HCEC 1CT (cell line): Measurements from ENCODE around the gene P4HA3.
A peak's percentile ranks its signal among the peaks of the same experiment; 100 is the strongest.

Experiments
- DNase-seq: peaks from one replicate; pipeline ENCODE4 v3.0.0-alpha.2; 2017

Gene P4HA3

DNA sequence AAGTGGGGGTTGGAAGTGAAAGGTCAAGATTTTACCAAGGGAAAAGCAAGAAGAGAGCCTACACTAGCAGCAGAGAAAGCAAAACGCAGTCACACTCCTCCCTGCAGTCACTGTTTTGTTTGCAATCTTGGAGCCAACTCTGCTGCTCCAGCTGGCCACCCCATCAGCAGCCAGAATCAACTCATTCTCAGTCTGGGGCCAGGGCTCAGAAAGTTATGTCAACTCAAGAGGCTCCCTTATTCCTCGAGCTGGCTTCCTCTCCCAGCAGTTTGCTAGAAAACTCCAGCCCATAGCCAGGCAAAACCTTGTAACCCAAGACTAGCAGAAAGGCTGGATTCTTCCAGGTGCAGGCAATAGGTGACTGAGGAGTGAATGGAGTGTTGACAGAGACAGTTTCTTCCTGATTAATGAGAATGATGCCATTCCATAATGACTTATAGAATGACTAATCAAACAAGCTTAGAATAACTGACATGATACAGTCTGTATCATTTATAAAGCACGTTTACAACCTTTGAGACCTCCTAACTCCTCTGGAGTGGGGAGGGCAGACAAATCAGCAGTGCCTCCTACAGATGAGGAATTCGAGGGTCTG, 53.4 kb downstream of the P4HA3 start:
- DNase-seq = peak; percentile 23

- no peak for DNase-seq
These were observed 54.9 kb downstream of the P4HA3 start for GRCh38 chr11:74256378-74257133.

DNA sequence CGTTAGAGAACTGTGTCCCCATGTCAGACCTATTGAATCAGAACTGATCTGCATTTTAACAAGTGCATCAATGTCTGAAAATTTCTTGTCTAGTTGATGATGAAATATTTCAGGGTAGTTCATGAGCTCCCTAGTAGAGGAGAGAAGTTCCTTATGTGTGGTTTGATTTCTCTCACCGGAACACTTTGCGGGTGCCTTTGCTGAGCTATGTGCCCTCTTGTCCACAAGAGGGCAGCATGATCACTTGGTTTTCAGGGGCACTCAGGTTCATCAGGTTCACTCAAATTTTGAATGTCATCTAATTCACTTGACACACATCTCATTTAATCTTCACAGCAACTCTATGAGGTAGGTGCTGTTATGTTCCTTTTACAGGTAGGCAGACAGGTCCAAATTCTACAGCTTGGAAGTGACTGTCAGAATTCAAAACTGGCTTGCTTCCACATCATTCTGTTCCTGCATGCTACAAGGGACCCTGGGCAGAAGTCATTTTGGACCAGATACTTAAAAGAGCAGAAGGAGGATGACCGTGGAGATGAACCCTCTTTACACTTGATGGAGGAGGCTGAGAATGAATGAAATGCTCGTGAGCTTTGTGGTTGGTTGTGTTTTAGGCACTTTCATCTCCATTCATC, 55.6 kb downstream of the P4HA3 start:
- peak; percentile 53 for DNase-seq

GRCh38 chr11:74253361-74253760, 58.1 kb downstream of the P4HA3 start:
- DNase-seq = no peak

- no peak for DNase-seq
These were observed 61.9 kb downstream of the P4HA3 start for GRCh38 chr11:74249496-74249895.

- no peak for DNase-seq
These were observed 63.0 kb downstream of the P4HA3 start for GRCh38 chr11:74248469-74248868.

DNA sequence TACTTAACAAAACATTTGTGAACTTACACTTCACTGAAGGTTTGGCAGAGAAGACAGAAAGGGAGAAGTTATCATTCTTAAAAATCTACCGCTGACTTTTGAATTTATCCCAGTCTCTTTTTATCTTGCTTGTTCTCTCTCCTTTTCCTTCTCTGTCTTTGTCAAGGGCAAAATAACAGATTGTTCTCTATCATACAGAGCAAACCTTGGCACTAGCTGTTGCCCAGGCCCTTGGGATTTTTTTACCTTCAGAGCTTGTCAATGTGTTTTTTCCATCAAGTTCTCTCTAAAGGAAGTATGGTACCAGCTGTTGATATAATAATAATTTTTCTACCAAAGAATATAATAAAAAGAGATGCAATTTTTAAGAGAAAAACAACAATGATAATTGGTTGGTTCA, 73.2 kb downstream of the P4HA3 start:
- no peak for DNase-seq

GRCh38 chr11:74237541-74237940, 73.9 kb downstream of the P4HA3 start:
- no peak for DNase-seq

GRCh38 chr11:74235121-74235520, 76.3 kb downstream of the P4HA3 start:
- DNase-seq = no peak

- DNase-seq = no peak
These were observed 77.8 kb downstream of the P4HA3 start for GRCh38 chr11:74233683-74234082.

DNA sequence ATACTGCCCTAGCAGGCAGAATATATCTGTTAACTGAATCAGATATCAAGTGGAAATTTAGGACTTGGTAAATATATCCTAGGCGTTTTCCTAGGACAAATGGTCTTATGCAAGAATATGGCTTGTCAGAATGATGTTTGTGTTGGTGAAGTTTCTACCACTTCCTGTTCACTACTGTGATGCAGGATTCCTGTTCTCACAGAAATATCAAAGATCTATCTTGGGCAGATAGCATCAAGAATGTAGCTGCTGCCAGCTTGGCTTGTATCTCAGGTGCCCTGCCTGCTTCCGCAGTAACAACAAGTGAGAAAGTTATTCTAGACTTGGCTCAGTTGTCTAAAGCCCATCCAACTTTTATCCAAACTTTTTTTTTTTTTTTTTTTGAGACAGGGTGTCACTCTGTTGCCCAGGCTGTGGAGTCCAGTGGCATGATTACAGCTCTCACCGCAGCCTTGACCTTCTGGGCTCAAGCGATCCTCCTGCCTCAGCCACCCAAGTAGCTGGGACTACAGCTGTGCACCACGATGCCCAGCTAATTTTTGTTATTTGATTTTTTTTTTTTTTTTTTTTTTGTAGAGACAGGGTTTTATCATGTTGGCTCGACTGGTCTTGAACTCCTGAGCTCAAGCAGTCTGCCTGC, 79.0 kb downstream of the P4HA3 start:
- DNase-seq = no peak

DNA sequence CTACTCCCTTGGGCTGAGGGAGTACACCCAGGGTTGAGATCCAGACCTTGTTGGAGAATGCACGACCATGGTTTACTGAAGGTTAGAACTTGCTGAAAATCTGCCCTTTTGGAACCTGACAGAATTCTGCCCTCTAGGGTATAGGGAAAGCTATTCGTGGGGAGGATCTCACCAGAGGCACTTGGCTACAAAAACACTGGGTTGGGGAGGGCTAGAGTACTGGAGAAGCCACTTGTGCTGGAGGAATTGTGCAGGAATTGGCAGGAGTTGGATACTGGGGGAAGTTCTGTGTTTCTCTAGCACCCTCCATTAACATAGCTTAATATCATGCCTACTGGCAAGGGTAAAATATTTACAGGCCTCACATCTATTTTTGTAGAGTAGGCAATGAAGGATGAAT, 84.5 kb downstream of the P4HA3 start:
- DNase-seq = no peak

DNA sequence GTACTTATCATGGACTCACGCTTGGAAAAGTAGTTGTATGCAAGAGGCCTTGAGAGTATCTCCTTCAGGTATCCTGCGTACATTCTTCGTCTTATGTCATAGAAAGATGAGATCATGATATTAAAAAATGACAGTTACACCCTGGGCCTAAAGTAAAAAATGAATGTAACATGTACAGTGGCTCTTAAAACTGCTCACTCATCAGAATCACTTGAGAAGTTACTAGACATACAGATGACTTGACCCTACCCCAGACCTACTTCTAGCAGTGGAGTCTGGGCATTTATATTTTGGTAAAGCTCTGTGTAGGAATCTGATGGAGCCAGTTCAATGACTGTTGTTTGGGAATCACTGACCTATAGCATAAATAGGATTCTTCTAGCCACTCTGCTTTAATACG, 85.9 kb downstream of the P4HA3 start:
- no peak for DNase-seq

GRCh38 chr11:74221816-74222215, 89.6 kb downstream of the P4HA3 start:
- DNase-seq = no peak

DNA sequence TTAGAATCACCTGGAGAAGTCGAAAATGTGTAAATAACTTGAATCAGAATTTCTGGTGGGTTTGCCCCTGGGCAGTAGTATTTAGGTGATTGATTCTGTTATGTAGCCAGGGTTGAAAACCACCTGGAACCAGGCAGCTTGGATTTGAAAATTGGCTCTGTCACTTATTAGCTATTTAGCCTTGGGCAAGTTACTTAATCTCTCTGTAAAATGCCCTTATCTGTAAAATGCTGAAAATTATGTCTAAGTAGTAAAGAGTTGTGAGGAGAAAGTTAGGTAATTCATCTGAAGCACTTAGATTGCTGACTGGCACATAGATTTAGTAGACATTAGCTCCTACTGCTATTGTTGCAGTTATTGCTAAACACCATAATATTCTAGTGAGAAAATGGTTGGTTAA, 91.1 kb downstream of the P4HA3 start:
- DNase-seq = no peak
